Trophoblast cell (in vitro differentiated cells and primary cell): Measurements from ENCODE around the gene FASN.
A peak's percentile ranks its signal among the peaks of the same experiment; 100 is the strongest.

Source experiments
- DNase-seq, 2 donors: peaks; one replicate each; pipeline ENCODE4 v3.0.0-alpha.2; 2016
- H2AFZ ChIP-seq: 2 replicates; pipeline ENCODE4 v1.6.1; 2013; ENCODE audit warnings: low read length, moderate library complexity, mild to moderate bottlenecking; ENCODE audit not compliant: insufficient read depth, poor library complexity
- H2AK5ac ChIP-seq: 2 replicates; pipeline ENCODE4 v1.6.1; 2013; ENCODE audit warnings: mild to moderate bottlenecking, low read length
- H2BK120ac ChIP-seq: 2 replicates; pipeline ENCODE4 v1.6.1; 2013; ENCODE audit warnings: low read length, mild to moderate bottlenecking, moderate library complexity; ENCODE audit not compliant: insufficient read depth, poor library complexity
- H2BK12ac ChIP-seq: 2 replicates; pipeline ENCODE4 v1.6.1; 2013; ENCODE audit warnings: mild to moderate bottlenecking, low read length, moderate library complexity
- H2BK5ac ChIP-seq: 2 replicates; pipeline ENCODE4 v1.6.1; 2013; ENCODE audit warnings: low read length, low read depth, moderate library complexity, mild to moderate bottlenecking; ENCODE audit not compliant: poor library complexity
- H3K14ac ChIP-seq: 2 replicates; pipeline ENCODE4 v1.6.1; 2013; ENCODE audit warnings: mild to moderate bottlenecking, low read length
- H3K18ac ChIP-seq: 2 replicates; pipeline ENCODE4 v1.6.1; 2013; ENCODE audit warnings: mild to moderate bottlenecking, low read length
- H3K23ac ChIP-seq: 2 replicates; pipeline ENCODE4 v1.6.1; 2013; ENCODE audit warnings: low read length
- H3K27ac ChIP-seq: 2 replicates; pipeline ENCODE4 v1.5.1; 2013; ENCODE audit warnings: low read depth, mild to moderate bottlenecking, inconsistent platforms, low read length, moderate library complexity
- H3K27me3 ChIP-seq: 2 replicates; pipeline ENCODE4 v1.6.1; 2013; ENCODE audit warnings: inconsistent platforms, mild to moderate bottlenecking, low read length, moderate library complexity; ENCODE audit not compliant: insufficient read depth
- H3K36me3 ChIP-seq, 2 experiments: 1 replicate in 1 of 2; 2 replicates in 1 of 2; pipeline ENCODE4 v1.6.1; 2013; ENCODE audit warnings: low read length in 2 of 2, mild to moderate bottlenecking in 2 of 2, moderate library complexity in 1 of 2; ENCODE audit not compliant: insufficient read depth in 2 of 2, control insufficient read depth in 1 of 2
- H3K4ac ChIP-seq: 2 replicates; pipeline ENCODE4 v1.6.1; 2013; ENCODE audit warnings: low read depth, mild to moderate bottlenecking, low read length, moderate library complexity
- H3K4me1 ChIP-seq, 2 experiments: 1 replicate in 1 of 2; 2 replicates in 1 of 2; pipeline ENCODE4 v1.6.1; 2013; ENCODE audit warnings: low read length in 2 of 2, mild to moderate bottlenecking in 2 of 2, moderate library complexity in 1 of 2; ENCODE audit not compliant: insufficient read depth in 2 of 2, control insufficient read depth in 1 of 2
- H3K4me2 ChIP-seq: 2 replicates; pipeline ENCODE4 v1.6.1; 2013; ENCODE audit warnings: inconsistent platforms, mild to moderate bottlenecking, low read length, moderate library complexity
- H3K4me3 ChIP-seq: 2 replicates; pipeline ENCODE4 v1.5.1; 2013; ENCODE audit warnings: mild to moderate bottlenecking, low read depth, low read length, inconsistent platforms
- H3K79me1 ChIP-seq: one replicate; pipeline ENCODE4 v1.6.1; 2013; ENCODE audit warnings: low read length
- H3K79me2 ChIP-seq: 2 replicates; pipeline ENCODE4 v1.6.1; 2013; ENCODE audit warnings: low read length, mild to moderate bottlenecking; ENCODE audit not compliant: control insufficient read depth, insufficient read depth, poor library complexity
- H3K9ac ChIP-seq: 2 replicates; pipeline ENCODE4 v1.6.1; 2013; ENCODE audit warnings: mild to moderate bottlenecking, low read length
- H3K9me3 ChIP-seq: 2 replicates; pipeline ENCODE4 v1.6.1; 2013; ENCODE audit warnings: low read depth, mild to moderate bottlenecking, control low read depth, inconsistent platforms, low read length; ENCODE audit not compliant: insufficient read depth
- H4K12ac ChIP-seq: 2 replicates; pipeline ENCODE4 v1.6.1; 2013; ENCODE audit warnings: low read depth, mild to moderate bottlenecking, low read length, moderate library complexity
- H4K8ac ChIP-seq: 2 replicates; pipeline ENCODE4 v1.6.1; 2013; ENCODE audit warnings: low read depth, mild to moderate bottlenecking, low read length, moderate library complexity
- H4K91ac ChIP-seq: one replicate; pipeline ENCODE4 v1.6.1; 2013; ENCODE audit warnings: low read depth, mild to moderate bottlenecking, low read length, moderate library complexity
- whole genome bisulfite sequencing: extraction: QIAGEN DNeasy Blood & Tissue Kit; methylation state at CpG from one replicate; pipeline ENCODE4 v1.1.7; 2013; ENCODE audit warnings: missing lambda C conversion rate; ENCODE audit not compliant: insufficient read length, insufficient coverage; ENCODE audit errors: extremely low coverage; 5-methylcytosine and 5-hydroxymethylcytosine counted together

The FASN gene

DNA sequence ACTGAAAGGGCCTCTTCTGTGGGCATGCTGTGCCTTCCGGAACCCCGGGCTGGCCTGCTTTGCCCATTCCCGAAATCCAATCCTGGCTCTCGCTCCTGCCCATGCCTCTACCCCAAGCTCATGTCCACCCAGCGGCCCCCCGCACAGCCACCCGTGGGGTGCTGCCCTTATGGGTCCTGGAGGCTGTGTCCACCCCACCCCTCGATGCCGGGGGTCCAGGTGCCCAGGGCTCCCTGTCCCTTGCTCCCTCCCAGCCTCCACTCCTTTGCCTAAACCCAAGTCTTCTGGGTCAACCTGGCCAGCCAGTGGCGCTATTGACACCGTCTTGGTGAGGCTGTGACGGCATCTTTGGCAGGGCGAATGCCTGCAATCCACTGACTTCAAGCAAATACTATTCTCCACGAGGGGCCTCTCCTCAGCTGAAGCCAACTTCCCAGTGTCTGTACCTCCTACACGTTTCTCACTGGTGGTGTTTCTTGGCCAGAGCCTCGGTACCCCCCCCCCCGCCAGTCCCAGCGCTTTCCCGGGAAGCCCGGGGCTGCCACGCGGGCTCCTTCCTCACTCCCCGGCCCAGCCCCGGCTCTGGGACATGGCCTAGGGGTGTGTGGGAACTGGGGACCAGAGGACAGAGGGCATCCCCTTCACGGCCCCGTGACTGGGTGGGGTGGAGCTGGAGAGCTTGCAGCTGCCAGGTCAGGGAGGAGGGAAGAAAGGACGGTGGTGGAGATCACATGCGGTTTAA, 20.2 kb downstream of the FASN start:
- Histone ChIP-seq H4K8ac (no peak overlapping the region), H2AFZ (no peak overlapping the region), H3K4me1 (no peaks in the 10 kb centered on the region), H3K23ac (no peak overlapping the region), H2BK120ac (no peak overlapping the region), H3K9me3 (peaks cover 4% of the 10 kb centered on the region), H3K4me2 (no peak overlapping the region), H3K27ac (no peak overlapping the region), H3K9ac (no peak overlapping the region), H3K27me3 (no peaks in the 10 kb centered on the region), H2BK5ac (no peak overlapping the region), H3K18ac (no peak overlapping the region), H3K79me1 (no peaks in the 10 kb centered on the region), H2BK12ac (no peak overlapping the region), H3K4me3 (no peak overlapping the region), H3K36me3 (peaks cover 52 to 55% of the 10 kb centered on the region in 2 experiments), H2AK5ac (no peak overlapping the region), H4K12ac (no peak overlapping the region), H3K14ac (no peak overlapping the region), H3K79me2 (no peaks in the 10 kb centered on the region), H3K4ac (no peak overlapping the region), H4K91ac (no peak overlapping the region)
- peak in 1 of 2 donors; percentile 50 for DNase-seq
- WGBS: no CpG with 5 or more reads among the region's 28 CpGs

DNA sequence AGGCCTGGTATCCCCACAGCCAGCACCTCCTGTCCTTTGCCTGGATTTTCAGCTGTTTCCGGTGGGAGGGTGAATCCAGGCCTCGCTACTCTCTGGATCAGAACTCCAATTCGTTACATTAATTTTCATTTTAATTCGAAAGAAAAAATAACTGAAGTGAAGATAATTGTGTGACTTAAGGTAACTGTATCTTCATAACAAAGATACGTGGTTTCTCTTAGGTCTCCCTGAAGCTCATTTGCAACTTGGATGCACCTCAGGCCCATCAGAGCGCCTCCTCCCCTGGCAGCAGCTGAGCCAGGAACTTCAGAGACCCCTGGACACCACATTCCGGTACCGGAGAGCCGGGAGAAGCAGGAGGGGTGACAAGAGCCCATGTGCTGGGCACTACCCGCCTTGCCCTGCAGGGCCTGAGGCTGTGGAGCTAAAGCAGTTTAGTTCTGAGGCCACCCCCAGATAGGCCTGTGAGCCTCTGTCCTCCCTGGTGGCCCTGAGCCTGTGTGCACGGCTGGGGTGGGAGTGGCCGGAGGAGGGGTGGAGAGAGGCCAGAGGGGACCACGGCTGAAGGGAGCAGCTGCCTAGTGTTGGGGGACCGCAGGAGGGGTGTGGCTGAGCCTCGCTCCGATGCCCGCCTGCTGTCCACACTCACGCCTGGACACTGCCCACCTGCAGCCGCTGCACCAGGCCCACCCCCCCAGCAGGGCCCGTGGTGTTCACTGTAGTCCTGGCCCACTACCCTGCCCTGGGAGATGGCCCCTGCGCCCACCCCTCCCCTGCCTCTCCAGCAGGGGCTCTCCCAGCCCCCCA, 21.0 kb downstream of the FASN start:
- Histone ChIP-seq H3K4me2 (no peak overlapping the region), H3K4me3 (no peak overlapping the region), H3K27ac (no peak overlapping the region), H2BK5ac (no peak overlapping the region), H3K36me3 (peaks cover 44 to 47% of the 10 kb centered on the region in 2 experiments), H3K4ac (no peak overlapping the region), H3K27me3 (no peaks in the 10 kb centered on the region), H2AK5ac (no peak overlapping the region), H3K23ac (no peak overlapping the region), H3K4me1 (no peaks in the 10 kb centered on the region), H4K8ac (no peak overlapping the region), H3K79me2 (no peaks in the 10 kb centered on the region), H3K9ac (no peak overlapping the region), H4K12ac (no peak overlapping the region), H4K91ac (no peak overlapping the region), H3K18ac (no peak overlapping the region), H2BK12ac (no peak overlapping the region), H3K9me3 (peaks cover 4% of the 10 kb centered on the region), H2BK120ac (no peak overlapping the region), H3K14ac (no peak overlapping the region), H2AFZ (no peak overlapping the region), H3K79me1 (no peaks in the 10 kb centered on the region)
- no peak for DNase-seq
- no CpG with 5 or more reads among the region's 21 CpGs for WGBS

DNA sequence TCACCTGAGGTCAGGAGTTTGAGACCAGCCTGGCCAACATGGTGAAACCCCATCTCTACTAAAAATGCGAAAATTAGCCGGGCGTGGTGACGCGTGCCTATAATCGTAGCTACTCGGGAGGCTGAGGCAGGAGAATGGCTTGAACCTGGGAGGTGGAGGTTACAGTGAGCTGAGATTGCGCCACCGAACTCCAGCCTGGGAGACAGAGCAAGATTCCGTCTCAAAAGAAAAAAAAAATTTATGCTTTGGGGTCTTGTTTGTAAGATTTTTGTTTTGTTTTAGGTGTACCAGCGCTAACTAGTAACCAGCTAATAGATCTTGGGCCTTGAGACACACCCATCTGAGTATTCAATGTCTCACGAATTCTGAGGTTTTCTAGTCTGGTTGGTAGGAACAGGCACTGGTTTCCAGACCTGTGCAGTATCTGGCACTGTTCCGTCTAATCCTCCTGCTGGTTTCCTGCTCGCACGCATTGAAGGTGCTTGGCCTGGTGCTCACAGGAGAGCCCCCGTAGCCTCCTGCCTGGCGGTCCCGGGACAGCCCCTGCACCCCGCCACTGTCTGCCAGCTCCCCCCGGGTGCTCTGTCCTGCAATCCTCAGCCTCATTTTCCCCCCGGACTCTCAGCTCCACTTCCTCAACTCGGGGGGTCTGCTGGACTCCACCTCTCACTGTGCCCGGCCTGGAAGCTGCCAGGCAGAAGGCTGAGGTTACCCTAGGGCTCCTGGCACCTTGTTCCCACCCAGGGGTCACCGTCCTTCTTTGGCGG, 21.8 kb downstream of the FASN start:
- H4K12ac ChIP-seq: peak overlapping the region; percentile 2
- H3K27ac ChIP-seq: no peak overlapping the region
- H3K4ac ChIP-seq: no peak overlapping the region
- H4K91ac ChIP-seq: no peak overlapping the region
- DNase-seq: peak in 1 of 2 donors; percentile 61
- no peaks in the 10 kb centered on the region for H3K79me2 ChIP-seq
- H3K23ac ChIP-seq: no peak overlapping the region
- no peak overlapping the region for H3K9ac ChIP-seq
- no peak overlapping the region for H3K4me2 ChIP-seq
- H3K79me1 ChIP-seq: no peaks in the 10 kb centered on the region
- H3K14ac ChIP-seq: no peak overlapping the region
- H2AFZ ChIP-seq: no peak overlapping the region
- peaks cover 37 to 39% of the 10 kb centered on the region in 2 experiments for H3K36me3 ChIP-seq
- H2BK5ac ChIP-seq: no peak overlapping the region
- H3K18ac ChIP-seq: no peak overlapping the region
- no peak overlapping the region for H4K8ac ChIP-seq
- H2BK120ac ChIP-seq: no peak overlapping the region
- peaks cover 2% of the 10 kb centered on the region for H3K9me3 ChIP-seq
- H3K27me3 ChIP-seq: no peaks in the 10 kb centered on the region
- H3K4me1 ChIP-seq: no peaks in the 10 kb centered on the region
- no peak overlapping the region for H2AK5ac ChIP-seq
- no peak overlapping the region for H2BK12ac ChIP-seq
- WGBS: no CpG with 5 or more reads among the region's 25 CpGs
- no peak overlapping the region for H3K4me3 ChIP-seq

DNA sequence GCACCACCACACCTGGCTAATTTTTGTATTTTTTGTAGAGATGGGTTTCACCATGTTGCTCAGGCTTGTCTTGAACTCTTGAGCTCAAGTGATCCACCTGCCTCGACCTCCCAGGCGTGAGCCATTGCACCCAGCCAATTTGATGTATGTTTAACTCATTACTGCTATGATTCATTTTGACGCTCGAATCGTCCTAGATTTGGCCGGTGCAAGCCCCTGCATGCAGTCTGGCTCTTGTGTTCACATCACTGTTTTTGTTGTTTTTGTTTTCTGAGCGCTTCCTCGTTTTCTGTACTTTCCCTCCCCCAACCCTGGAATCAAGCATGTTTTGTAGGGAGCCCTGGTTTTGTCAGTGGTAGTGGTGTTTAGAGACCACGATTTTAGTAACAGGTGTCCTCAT, 24.6 kb downstream of the FASN start:
- DNase-seq: no peak
- no peak overlapping the region for H3K18ac ChIP-seq
- H2BK5ac ChIP-seq: no peak overlapping the region
- no peak overlapping the region for H2AK5ac ChIP-seq
- peaks cover 10 to 12% of the 10 kb centered on the region in 2 experiments for H3K36me3 ChIP-seq
- H3K27me3 ChIP-seq: no peaks in the 10 kb centered on the region
- no peaks in the 10 kb centered on the region for H3K79me2 ChIP-seq
- no peak overlapping the region for H2AFZ ChIP-seq
- no peak overlapping the region for H3K27ac ChIP-seq
- no peaks in the 10 kb centered on the region for H3K9me3 ChIP-seq
- H3K4me3 ChIP-seq: no peak overlapping the region
- H2BK12ac ChIP-seq: no peak overlapping the region
- H3K23ac ChIP-seq: no peak overlapping the region
- no peak overlapping the region for H3K14ac ChIP-seq
- no CpG with 5 or more reads among the region's 9 CpGs for WGBS
- no peaks in the 10 kb centered on the region for H3K79me1 ChIP-seq
- no peak overlapping the region for H4K12ac ChIP-seq
- H4K8ac ChIP-seq: no peak overlapping the region
- no peak overlapping the region for H4K91ac ChIP-seq
- no peak overlapping the region for H3K4ac ChIP-seq
- H2BK120ac ChIP-seq: no peak overlapping the region
- H3K4me2 ChIP-seq: no peak overlapping the region
- no peak overlapping the region for H3K9ac ChIP-seq
- no peaks in the 10 kb centered on the region for H3K4me1 ChIP-seq
